OCI-LY3 (cell line): ENCODE measurements around the gene GSTM4.

Source experiments
- CTCF ChIP-seq: fragments of 200-600, 300-600 bp; sonication (generic); IDR thresholded peaks from 2 replicates; pipeline ENCODE4 v1.5.1; 2014; ENCODE audit warnings: antibody characterized with exemption, low read length, low read depth
- EZH2phosphoT487 ChIP-seq: fragments of 200-600 bp; shearing (Covaris generic); IDR thresholded peaks from 2 replicates; pipeline ENCODE4 v1.6.1; 2018; ENCODE audit warnings: antibody characterized with exemption, mixed run types, low read depth

- TF ChIP-seq CTCF, result no peak
- TF ChIP-seq EZH2phosphoT487, result no peak
These were observed 21.6 kb upstream of the GSTM4 start for GRCh38 chr1:109634292-109634691.
